ENCODE measurements around the gene OR4K2. TPM values are rescaled to one million over a fixed set of nuclear protein-coding genes. Genes with fewer than 3 reads are reported as not detected.

OR4K2 gene
- total RNA-seq, 1 experiment from 2014 or later: not detected

- Histone ChIP-seq H3K9ac (ENCODE audit: extremely low read depth, insufficient read length, low read length) (no peak within 1 kb of the TSS), H3K14ac (ENCODE audit: insufficient read depth, low read length) (no peak within 1 kb of the TSS), H2AFZ (ENCODE audit: low read length) (no peak within 1 kb of the TSS), H3K4ac (ENCODE audit: low read depth, low read length) (no peak within 1 kb of the TSS), H3K27ac (ENCODE audit: insufficient read length, low read depth, low read length) (no peak within 1 kb of the TSS), H2BK12ac (ENCODE audit: insufficient read length, low read depth, low read length) (no peak within 1 kb of the TSS), H3K79me2 (ENCODE audit: insufficient read depth, low read length) (no peaks in the 10 kb centered on the region), H3K4me1 (ENCODE audit: insufficient read depth, low read length) (no peaks in the 10 kb centered on the region), H3K23ac (ENCODE audit: insufficient read length, low read depth, low read length) (no peak within 1 kb of the TSS), H3K18ac (ENCODE audit: insufficient read length, low read depth, low read length) (no peak within 1 kb of the TSS), H4K91ac (ENCODE audit: insufficient read length, low read depth, low read length) (no peak within 1 kb of the TSS), H3K56ac (ENCODE audit: insufficient read length, low read depth, low read length) (no peak within 1 kb of the TSS), H2BK15ac (ENCODE audit: low read depth, low read length) (no peak within 1 kb of the TSS), H3K27me3 (ENCODE audit: insufficient read depth, low read length) (no peaks in the 10 kb centered on the region), H2BK20ac (ENCODE audit: low read depth, low read length, poor library complexity, severe bottlenecking) (no peak within 1 kb of the TSS), H3K4me2 (ENCODE audit: insufficient read depth, insufficient read length, low read length) (no peak within 1 kb of the TSS), H3K9me3 (ENCODE audit: control insufficient read depth, low read depth, low read length) (peaks cover 94% of the 10 kb centered on the region), H3T11ph (ENCODE audit: low read length) (no peak within 1 kb of the TSS), H3K79me1 (ENCODE audit: insufficient read depth, low read depth, low read length, poor library complexity, severe bottlenecking) (no peaks in the 10 kb centered on the region), H4K5ac (ENCODE audit: insufficient read length, low read depth, low read length) (no peak within 1 kb of the TSS), H3K23me2 (ENCODE audit: insufficient read length, low read depth, low read length, poor library complexity, severe bottlenecking) (no peaks in the 10 kb centered on the region), H2BK120ac (ENCODE audit: low read depth, low read length, poor library complexity, severe bottlenecking) (no peak within 1 kb of the TSS), H4K8ac (replicated peaks; ENCODE audit: insufficient read length, low read depth, low read length) (no peak within 1 kb of the TSS), H4K20me1 (ENCODE audit: control insufficient read depth, insufficient read depth, insufficient read length) (no peaks in the 10 kb centered on the region), H2AK5ac (ENCODE audit: insufficient read length, low read length) (no peak within 1 kb of the TSS), H2BK5ac (ENCODE audit: insufficient read length, low read length) (no peak within 1 kb of the TSS)
- Mint-ChIP-seq H3K9me3 (peaks cover 62 to 64% of the 10 kb centered on the region in 2 experiments), H3K36me3 (ENCODE audit: insufficient read depth in 1 of 3, low read depth in 3 of 3) (peaks cover 4 to 36% (median 20%) of the 10 kb centered on the region in 3 experiments; a peak in 6 of 7 replicates), H3K4me1 (no peaks in the 10 kb centered on the region), H3K27ac (no peak within 1 kb of the TSS), H3K27me3 (ENCODE audit: low read depth) (no peaks in the 10 kb centered on the region; the same call in 1 of the 2 replicates), H3K4me3 (no peak within 1 kb of the TSS)
- no peak for TF ChIP-seq CTCF (conservative IDR thresholded peaks at IDR 0.05)
- no CpG with 5 or more reads among the region's 3 CpGs for WGBS (ENCODE audit: extremely low coverage, insufficient read length, low lambda C conversion rate)
- DNase-seq: no peak
These were observed 55.7 kb downstream of the OR4K2 start, which contains the start of gene OR4K1 for GRCh38 chr14:19930617-19931016. TSS of gene OR4K1 (plus strand) at chr14:19930917. CDS start at chr14:19935667, 4,750 bp downstream.

Other genes with a start within 250 kb of the OR4K2 start
- gene OR11H2, start 161.3 kb upstream of the OR4K2 start, total RNA-seq (2021): not detected in 2 replicates
- not detected in 2 replicates for gene OR4Q3, start 131.6 kb upstream of the OR4K2 start, total RNA-seq (2021)
- gene OR4M1, start 101.6 kb upstream of the OR4K2 start, total RNA-seq (2021): not detected in 2 replicates
- gene OR4N2, start 71.4 kb upstream of the OR4K2 start, total RNA-seq (2021): not detected in 2 replicates
- gene OR4K5, start 45.5 kb downstream of the OR4K2 start, total RNA-seq (2021): not detected in 2 replicates
- not detected in 2 replicates for gene OR4K1, start 55.8 kb downstream of the OR4K2 start, total RNA-seq (2021)
- gene OR4K15, start 100.4 kb downstream of the OR4K2 start, total RNA-seq (2021): not detected in 2 replicates
- not detected in 2 replicates for gene OR4Q2, start 127.0 kb downstream of the OR4K2 start, total RNA-seq (2021)
- not detected in 2 replicates for gene OR4K14, start 144.2 kb downstream of the OR4K2 start, total RNA-seq (2021)
- not detected in 2 replicates for gene OR4K13, start 160.9 kb downstream of the OR4K2 start, total RNA-seq (2021)
- gene OR4L1, start 184.9 kb downstream of the OR4K2 start, total RNA-seq (2021): not detected in 2 replicates
- not detected in 2 replicates for gene OR4K17, start 235.6 kb downstream of the OR4K2 start, total RNA-seq (2021)

All from H9 (cell line).